ENCODE measurements around the gene JAG2.

DNA sequence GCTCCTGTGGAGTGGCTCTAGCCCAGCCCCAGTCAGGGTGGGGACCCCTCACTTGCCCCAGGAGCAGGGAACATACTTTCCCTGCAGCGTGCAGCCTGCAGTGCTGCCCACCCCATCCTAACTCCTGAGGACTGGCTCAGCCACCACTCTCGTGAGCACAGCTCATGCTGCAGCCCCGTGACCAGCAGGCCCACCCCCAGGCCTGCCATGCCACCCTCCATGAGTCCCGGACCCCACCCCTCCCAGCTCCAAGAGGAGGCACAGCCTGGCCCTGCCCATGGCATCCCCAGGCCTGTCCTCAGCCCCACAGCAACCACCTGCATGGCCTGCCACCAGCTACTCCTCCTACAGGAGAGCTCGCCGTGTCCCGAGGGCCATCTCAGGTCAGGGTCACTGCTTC, 3.9 kb upstream of the JAG2 start:
- TF ChIP-seq, protein P1, sequence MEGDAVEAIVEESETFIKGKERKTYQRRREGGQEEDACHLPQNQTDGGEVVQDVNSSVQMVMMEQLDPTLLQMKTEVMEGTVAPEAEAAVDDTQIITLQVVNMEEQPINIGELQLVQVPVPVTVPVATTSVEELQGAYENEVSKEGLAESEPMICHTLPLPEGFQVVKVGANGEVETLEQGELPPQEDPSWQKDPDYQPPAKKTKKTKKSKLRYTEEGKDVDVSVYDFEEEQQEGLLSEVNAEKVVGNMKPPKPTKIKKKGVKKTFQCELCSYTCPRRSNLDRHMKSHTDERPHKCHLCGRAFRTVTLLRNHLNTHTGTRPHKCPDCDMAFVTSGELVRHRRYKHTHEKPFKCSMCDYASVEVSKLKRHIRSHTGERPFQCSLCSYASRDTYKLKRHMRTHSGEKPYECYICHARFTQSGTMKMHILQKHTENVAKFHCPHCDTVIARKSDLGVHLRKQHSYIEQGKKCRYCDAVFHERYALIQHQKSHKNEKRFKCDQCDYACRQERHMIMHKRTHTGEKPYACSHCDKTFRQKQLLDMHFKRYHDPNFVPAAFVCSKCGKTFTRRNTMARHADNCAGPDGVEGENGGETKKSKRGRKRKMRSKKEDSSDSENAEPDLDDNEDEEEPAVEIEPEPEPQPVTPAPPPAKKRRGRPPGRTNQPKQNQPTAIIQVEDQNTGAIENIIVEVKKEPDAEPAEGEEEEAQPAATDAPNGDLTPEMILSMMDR (IDR thresholded peaks at IDR 0.05) = no peak
- TF ChIP-seq POLR2A (IDR thresholded peaks at IDR 0.05) = no peak
